Ascending aorta (tissue), 2 donors: ENCODE measurements around the gene ORM1. TPM values are rescaled to one million over a fixed set of nuclear protein-coding genes. Genes with fewer than 3 reads are reported as not detected.
"Not testable (repeated sequence)": the region's sequence is repeated elsewhere in the genome, so short reads cannot be mapped to it uniquely, and the experiment has no call there.

Experiments
- DNase-seq, 2 donors: peaks; one replicate each; pipeline ENCODE4 v3.0.0-alpha.2; 2019; ENCODE audit warnings: low spot score in 2 of 2
- H3K27ac ChIP-seq, 2 donors: fragments of 200-600 bp; sonication (generic); one replicate each; pipeline ENCODE4 v1.5.1; 2016 to 2017; ENCODE audit warnings: mild to moderate bottlenecking in 1 of 2
- H3K27me3 ChIP-seq: fragments of 200-600 bp; sonication (generic); one replicate; pipeline ENCODE4 v1.5.1; 2017
- H3K36me3 ChIP-seq, 2 donors: fragments of 200-600 bp; sonication (generic); one replicate each; pipeline ENCODE4 v1.5.1; 2016
- H3K4me1 ChIP-seq, 2 donors: fragments of 200-600 bp; sonication (generic); one replicate each; pipeline ENCODE4 v1.5.1; 2016 to 2017; ENCODE audit warnings: mild to moderate bottlenecking in 1 of 2
- H3K4me3 ChIP-seq, 2 donors: fragments of 200-600 bp; sonication (generic); one replicate each; pipeline ENCODE4 v1.5.1; 2016 to 2017; ENCODE audit warnings: mild to moderate bottlenecking in 1 of 2
- H3K9me3 ChIP-seq, 2 donors: fragments of 200-600 bp; sonication (generic); one replicate each; pipeline ENCODE4 v1.5.1; 2016
- CTCF ChIP-seq, 3 experiments: fragments of 200-600 bp in 2 of 3; fragments of 450-650 bp in 1 of 3; sonication (generic) in 2 of 3; IDR thresholded peaks; one replicate each; pipeline ENCODE4 v1.5.1; 2016 to 2019; ENCODE audit warnings: antibody characterized with exemption in 3 of 3, mild to moderate bottlenecking in 1 of 3, moderate library complexity in 1 of 3
- intact Hi-C: fragments of 100-400 bp; cut with DNase I; formaldehyde crosslinking; loops from one replicate; pipeline ENCODE4 v1.15.1; 2023
- total RNA-seq: library from RNA; depleted of rRNA; stranded (reverse); fragments of >200 nt; gene quantifications from one replicate; pipeline ENCODE4 v1.1.0, GENCODE V29; 2016

The ORM1 gene
- total RNA-seq, 1 donor from 2014 or later, result 53.3 TPM

- H3K9me3 ChIP-seq, H3K27me3 ChIP-seq, H3K27ac ChIP-seq, H3K4me3 ChIP-seq, intact Hi-C loops, DNase-seq, H3K4me1 ChIP-seq: not testable (repeated sequence)
- H3K36me3 ChIP-seq, result peaks cover 31 to 38% of the 10 kb centered on the region in 2 donors
Observed at GRCh38 chr9:114333718-114334117, 10.8 kb downstream of the ORM1 start.

- no peaks in the 10 kb centered on the region for H3K27me3 ChIP-seq
- intact Hi-C loops, result no loop called here
Observed at GRCh38 chr9:114334490-114334889, 11.6 kb downstream of the ORM1 start.

GRCh38 chr9:114335745-114336144, 12.8 kb downstream of the ORM1 start:
- intact Hi-C loops, result loop anchor here (5.0 kb wide), 1 partner anchor 317 kb away; no protein-coding TSS in a partner anchor

More at GRCh38 chr9:114334490-114334889, 11.6 kb downstream of the ORM1 start:
- H3K4me3 ChIP-seq, result no peak overlapping the region
- no peak for DNase-seq
- H3K4me1 ChIP-seq, result peaks cover 0 to 2% of the 10 kb centered on the region in 2 donors
- no peaks in the 10 kb centered on the region for H3K9me3 ChIP-seq
- peaks cover 37 to 46% of the 10 kb centered on the region in 2 donors for H3K36me3 ChIP-seq
- TF ChIP-seq CTCF (IDR thresholded peaks at IDR 0.05), result no peak
- no peak overlapping the region for H3K27ac ChIP-seq

GRCh38 chr9:114336157-114336556, 13.3 kb downstream of the ORM1 start:
- H3K9me3 ChIP-seq, result no peaks in the 10 kb centered on the region
- peaks cover 0 to 3% of the 10 kb centered on the region in 2 donors for H3K4me1 ChIP-seq
- intact Hi-C loops, result loop anchor here (5.0 kb wide), 1 partner anchor 316 kb away; no protein-coding TSS in a partner anchor
- no peak overlapping the region for H3K4me3 ChIP-seq
- no peak overlapping the region for H3K27ac ChIP-seq
- DNase-seq, result no peak
- no peaks in the 10 kb centered on the region for H3K27me3 ChIP-seq
- TF ChIP-seq CTCF (IDR thresholded peaks at IDR 0.05), result no peak
- H3K36me3 ChIP-seq, result peaks cover 50 to 63% of the 10 kb centered on the region in 2 donors

More at GRCh38 chr9:114335745-114336144, 12.8 kb downstream of the ORM1 start:
- Histone ChIP-seq H3K4me1 (peaks cover 0 to 3% of the 10 kb centered on the region in 2 donors), H3K9me3 (no peaks in the 10 kb centered on the region), H3K27me3 (no peaks in the 10 kb centered on the region), H3K36me3 (peaks cover 46 to 59% of the 10 kb centered on the region in 2 donors), H3K4me3 (no peak overlapping the region), H3K27ac (no peak overlapping the region)
- TF ChIP-seq CTCF (IDR thresholded peaks at IDR 0.05), result no peak
- no peak for DNase-seq

GRCh38 chr9:114336699-114337395, 13.9 kb downstream of the ORM1 start:
- Histone ChIP-seq H3K36me3 (peaks cover 56 to 70% of the 10 kb centered on the region in 2 donors), H3K4me1 (peaks cover 0 to 3% of the 10 kb centered on the region in 2 donors), H3K9me3 (no peaks in the 10 kb centered on the region), H3K27ac (no peak overlapping the region), H3K4me3 (no peak overlapping the region), H3K27me3 (no peaks in the 10 kb centered on the region)
- DNase-seq, result no peak
- no peak for TF ChIP-seq CTCF (IDR thresholded peaks at IDR 0.05)
- intact Hi-C loops, result loop anchor here (5.0 kb wide), 1 partner anchor 315 kb away; no protein-coding TSS in a partner anchor

GRCh38 chr9:114338187-114338586, 15.3 kb downstream of the ORM1 start:
- peaks cover 68 to 83% of the 10 kb centered on the region in 2 donors for H3K36me3 ChIP-seq
- H3K4me1 ChIP-seq, result peaks cover 0 to 3% of the 10 kb centered on the region in 2 donors
- no peak for TF ChIP-seq CTCF (IDR thresholded peaks at IDR 0.05)
- intact Hi-C loops, result loop anchor here (5.0 kb wide), 1 partner anchor 314 kb away; no protein-coding TSS in a partner anchor
- no peak for DNase-seq
- no peaks in the 10 kb centered on the region for H3K27me3 ChIP-seq
- H3K4me3 ChIP-seq, result no peak overlapping the region
- H3K9me3 ChIP-seq, result no peaks in the 10 kb centered on the region
- no peak overlapping the region for H3K27ac ChIP-seq
